GM12878 (cell line): ENCODE data around the gene TCAF1. TPM values are rescaled to one million over a fixed set of nuclear protein-coding genes. Genes with fewer than 3 reads are reported as not detected.

Experiments
- ATAC-seq: fragments of 200-7000 bp; cut with Tn5 transposase; 3 replicates; pipeline ENCODE4 v1.9.1; 2020; ENCODE audit warnings: mild to moderate bottlenecking, moderate library complexity
- BruUV-seq: library from RNA; stranded (reverse); fragments of 400-500 nt; replicated peaks from 2 replicates; lab custom pipeline; 2021; lab: Mats Ljungman, UMichigan
- CTCF ChIA-PET: fragments of 300-600 bp; sonication (Branson Sonifier 250); formaldehyde crosslinking; extraction: SDS; loops from one replicate; lab custom pipeline; 2021; ENCODE audit warnings: inconsistent platforms; lab: Yijun Ruan, JAX
- POLR2A ChIA-PET: fragments of 350-600 bp; formaldehyde crosslinking; extraction: SDS; loops from one replicate; lab custom pipeline; 2021; ENCODE audit warnings: inconsistent platforms; lab: Charles Lee
- RAD21 ChIA-PET: fragments of 300-600 bp; sonication (Branson Sonifier 250); formaldehyde crosslinking; loops from one replicate; lab custom pipeline; 2023; ENCODE audit warnings: antibody characterized with exemption; ENCODE audit not compliant: unreplicated experiment; lab: Charles Lee
- SMC1A ChIA-PET: fragments of 300-600 bp; sonication (Branson Sonifier 250); formaldehyde crosslinking; loops from one replicate; lab custom pipeline; 2023; ENCODE audit not compliant: unreplicated experiment, uncharacterized antibody; lab: Charles Lee
- DNase-seq: peaks from one replicate; pipeline ENCODE4 v3.0.0-alpha.2; 2011; ENCODE audit warnings: low read depth, low spot score
- FAIRE-seq: peaks from 3 replicates; lab custom pipeline; 2011; peaks lifted over from hg19 to GRCh38; lab: Jason Lieb, UNC
- H2AFZ ChIP-seq: 2 replicates; pipeline ENCODE4 v1.6.0; 2011; ENCODE audit warnings: low read depth, low read length, control low read depth; ENCODE audit not compliant: control insufficient read depth
- H3K27ac ChIP-seq: 2 replicates; pipeline ENCODE4 v1.5.1; 2011; ENCODE audit warnings: control low read depth; ENCODE audit not compliant: control insufficient read depth, insufficient read depth
- H3K27me3 ChIP-seq, 2 experiments: replicated peaks in 1 of 2; 2 replicates each; pipeline versions ENCODE4 v1.6.0 to v1.6.1; 2011; ENCODE audit warnings: low read length in 1 of 2; ENCODE audit not compliant: control insufficient read depth in 2 of 2, insufficient read depth in 2 of 2
- H3K36me3 ChIP-seq, 2 experiments: 2 replicates each; pipeline ENCODE4 v1.5.1; 2011; ENCODE audit warnings: low read length in 1 of 2; ENCODE audit not compliant: control insufficient read depth in 2 of 2, insufficient read depth in 2 of 2
- H3K4me1 ChIP-seq: 2 replicates; pipeline ENCODE4 v1.6.1; 2011; ENCODE audit warnings: mild to moderate bottlenecking, low read length, moderate library complexity, mixed read lengths; ENCODE audit not compliant: control insufficient read depth, insufficient read depth
- H3K4me2 ChIP-seq: 2 replicates; pipeline ENCODE4 v1.6.0; 2011; ENCODE audit warnings: control low read depth; ENCODE audit not compliant: control insufficient read depth, insufficient read depth
- H3K4me3 ChIP-seq: fragments of 200-600 bp; sonication (generic); 2 replicates; pipeline ENCODE4 v1.5.1; 2016
- H3K79me2 ChIP-seq: 2 replicates; pipeline ENCODE4 v1.6.0; 2011; ENCODE audit warnings: low read length; ENCODE audit not compliant: control insufficient read depth, insufficient read depth
- H3K9ac ChIP-seq: 2 replicates; pipeline ENCODE4 v1.8.0; 2011; ENCODE audit warnings: low read length, control low read depth, mixed read lengths; ENCODE audit not compliant: control insufficient read depth, insufficient read depth
- H3K9me3 ChIP-seq: replicated peaks from 3 replicates; pipeline ENCODE4 v1.5.1; 2011; ENCODE audit warnings: mild to moderate bottlenecking, low read length; ENCODE audit not compliant: control insufficient read depth, insufficient read depth
- H4K20me1 ChIP-seq: 2 replicates; pipeline ENCODE4 v1.6.0; 2011; ENCODE audit not compliant: control insufficient read depth, insufficient read depth
- ASH2L ChIP-seq: fragments of 300-600, 200-600 bp; sonication (generic); IDR thresholded peaks from 2 replicates; pipeline ENCODE4 v1.6.1; 2017; ENCODE audit warnings: low read depth, mild to moderate bottlenecking, borderline replicate concordance
- CBFB ChIP-seq: IDR thresholded peaks from 2 replicates; pipeline ENCODE4 v1.6.1; 2016; ENCODE audit warnings: antibody characterized with exemption, low read depth
- JUNB ChIP-seq: IDR thresholded peaks from 2 replicates; pipeline ENCODE4 v1.6.1; 2016; ENCODE audit warnings: antibody characterized with exemption, mild to moderate bottlenecking
- SMARCA5 ChIP-seq: fragments of 450-650 bp; IDR thresholded peaks from 2 replicates; pipeline ENCODE4 v1.6.1; 2017; ENCODE audit warnings: mild to moderate bottlenecking
- WGBS: methylation state at CpG from one replicate; pipeline ENCODE4 v1.1.6; 2016; ENCODE audit warnings: low lambda C conversion rate; ENCODE audit not compliant: insufficient replicate concordance, insufficient coverage; ENCODE audit errors: missing lambda C conversion rate; 5-methylcytosine and 5-hydroxymethylcytosine counted together
- in situ Hi-C: fragments of 300-500 bp; cut with MboI; formaldehyde crosslinking; loops from 9 replicates; pipeline ENCODE4 v1.14.3; 2018; ENCODE audit warnings: mixed read lengths
- intact Hi-C: fragments of 100-400 bp; cut with micrococcal nuclease; formaldehyde crosslinking; loops from one replicate; pipeline ENCODE4 v1.14.2; 2022; ENCODE audit not compliant: unreplicated experiment
- polyA plus RNA-seq, 11 experiments: library from polyadenylated mRNA; depleted of rRNA in 4 of 11; unstranded in 6 of 11; stranded (reverse) in 5 of 11; fragments of >200 nt; fragmentation: Nextera tagmentation in 4 of 11; fragmentation: Illumina TruSeq in 1 of 11; extraction: Ambion mirVana in 4 of 11; extraction: Trizol in 1 of 11; gene quantifications; 1 replicate in 1 of 11; 2 replicates in 10 of 11; pipeline versions ENCODE4 v1.2.1 to v1.2.3, GENCODE V29; 2011 to 2016; ENCODE audit warnings: inconsistent platforms in 2 of 11, missing spikeins in 2 of 11, low read depth in 1 of 11
- total RNA-seq, 4 experiments: library from RNA; depleted of rRNA in 3 of 4; stranded (reverse); fragments of >200 nt in 3 of 4; fragmentation: Illumina TruSeq in 1 of 4; extraction: Trizol in 1 of 4; gene quantifications; 2 replicates each; pipeline versions ENCODE4 v1.2.1 to v1.2.3, GENCODE V29; 2013 to 2021
- TF ChIP-seq, protein P1 (sequence below): fragments of 450-650 bp; IDR thresholded peaks from 2 replicates; pipeline ENCODE4 v1.6.1; 2018; ENCODE audit warnings: mild to moderate bottlenecking, low read depth, moderate library complexity; ENCODE audit not compliant: partially characterized antibody

TCAF1 gene
- total and polyA plus RNA-seq, 10 of the 15 experiments (the other 5 are each of a cell fraction or from before 2014, with no cell fraction given) = 2.2 to 16.3 (median 8.0) TPM

DNA sequence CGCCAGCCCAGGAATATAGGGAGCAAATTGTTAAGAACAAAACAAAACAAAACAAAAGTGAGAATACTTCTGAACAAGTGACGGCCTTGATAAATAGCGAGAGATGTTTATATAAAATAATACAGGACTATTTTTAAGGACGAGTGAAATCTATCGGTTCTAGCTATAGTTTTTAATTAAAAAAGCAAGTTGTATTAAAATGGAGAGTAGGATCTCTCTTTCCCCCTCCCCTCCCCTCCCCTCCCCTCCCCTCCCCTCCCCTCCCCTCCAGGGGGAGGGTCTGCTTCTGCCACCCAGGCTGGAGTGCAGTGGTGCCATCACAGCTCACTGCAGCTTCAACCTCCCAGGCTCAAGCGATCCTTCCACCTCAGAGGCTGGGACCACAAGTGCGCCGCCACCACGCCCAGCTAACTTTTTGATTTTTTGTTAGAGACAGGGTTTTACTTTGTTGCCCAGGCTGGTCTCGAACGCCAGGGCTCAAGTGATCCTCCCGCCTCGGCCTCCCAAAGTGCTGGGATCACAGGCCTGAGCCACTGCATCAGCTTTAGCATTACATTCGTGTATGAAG, 440 bp upstream of the TCAF1 start:
- H3K4me3 ChIP-seq = 0 out of 2 replicates have a peak overlapping the region, but pooled peaks have one; percentile 87
- intact Hi-C loops = loop anchor here (5.0 kb wide), 1 partner anchor 225 kb away; no protein-coding TSS in a partner anchor
- no peak for DNase-seq
- no TSS peak for BruUV-seq
- no peak for ATAC-seq
- no peaks in the 10 kb centered on the region; the same call in 2 of the 3 replicates for H3K9me3 ChIP-seq
- peak overlapping the region; percentile 99 for H2AFZ ChIP-seq
- peak overlapping the region; percentile 86 for H3K27ac ChIP-seq
- POLR2A ChIA-PET = interaction anchor here (0.7 to 2.4 kb wide), 3 partner anchors 11 to 572 kb away, joined by 4 to 14 read pairs (median 5); no protein-coding TSS in a partner anchor
- peak overlapping the region; percentile 92; the same call in 1 of the 2 replicates for H3K4me2 ChIP-seq
- 58% methylated on average over 14 of the region's 14 CpGs for WGBS
- FAIRE-seq = no peak
- RAD21 ChIA-PET = interaction anchor here (0.6 to 2.5 kb wide), 4 partner anchors 10 to 540 kb away, joined by 3 to 17 read pairs (median 8); no protein-coding TSS in a partner anchor
- H3K4me1 ChIP-seq = no peaks in the 10 kb centered on the region
- no peaks in the 10 kb centered on the region for H3K27me3 ChIP-seq
- peak overlapping the region; percentile 88; the same call in 1 of the 2 replicates for H3K9ac ChIP-seq
- SMC1A ChIA-PET = interaction anchor here (0.9 to 3.0 kb wide), 5 partner anchors 10 to 122 kb away, joined by 3 to 13 read pairs (median 8); no protein-coding TSS in a partner anchor
- H4K20me1 ChIP-seq = no peaks in the 10 kb centered on the region
- in situ Hi-C loops = loop anchor here (25.0 kb wide), 1 partner anchor 485 kb away; no protein-coding TSS in a partner anchor
- TF ChIP-seq CBFB (peak; percentile 15; the same call in 1 of the 2 replicates), SMARCA5 (no peak)
- H3K79me2 ChIP-seq = peaks cover 10% of the 10 kb centered on the region
- CTCF ChIA-PET = interaction anchor here (1.5 to 7.9 kb wide), 6 partner anchors 13 to 225 kb away, joined by 3 to 65 read pairs (median 7); no protein-coding TSS in a partner anchor
- no peaks in the 10 kb centered on the region for H3K36me3 ChIP-seq

DNA sequence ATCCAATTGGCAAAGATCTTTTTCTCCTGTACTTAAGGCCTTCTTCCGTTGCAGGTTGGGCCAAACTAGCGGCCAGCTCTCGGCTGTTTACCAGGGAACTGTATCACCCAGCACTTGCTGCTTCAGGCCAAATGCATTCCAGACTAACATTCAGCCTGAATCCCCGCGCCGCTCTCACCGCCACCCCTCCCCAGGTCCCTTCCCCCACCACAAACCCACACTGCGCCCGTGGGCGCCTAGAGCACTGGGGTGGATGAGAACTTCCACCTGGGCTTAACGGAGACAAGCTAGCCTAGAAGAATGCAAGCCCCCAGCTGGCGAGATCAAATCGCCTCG, 676 bp downstream of the TCAF1 start:
- H2AFZ ChIP-seq = peak overlapping the region; percentile 99
- ATAC-seq = no peak
- 3% methylated on average over 14 of the region's 14 CpGs for WGBS
- SMC1A ChIA-PET = interaction anchor here (0.9 to 3.0 kb wide), 9 partner anchors 9 to 226 kb away, joined by 3 to 13 read pairs (median 4); no protein-coding TSS in a partner anchor
- intact Hi-C loops = loop anchor here (5.0 kb wide), 1 partner anchor 226 kb away; no protein-coding TSS in a partner anchor
- peak overlapping the region; percentile 87 for H3K4me3 ChIP-seq
- POLR2A ChIA-PET = interaction anchor here (0.9 to 2.4 kb wide), 3 partner anchors 10 to 14 kb away, joined by 4 to 14 read pairs (median 4); no protein-coding TSS in a partner anchor
- peaks cover 10% of the 10 kb centered on the region for H3K79me2 ChIP-seq
- no TSS peak for BruUV-seq
- peak overlapping the region; percentile 86 for H3K27ac ChIP-seq
- TF ChIP-seq ASH2L (0 out of 2 replicates have a peak, but pooled peaks have one; percentile 29), JUNB (no peak)
- TF ChIP-seq, protein P1, sequence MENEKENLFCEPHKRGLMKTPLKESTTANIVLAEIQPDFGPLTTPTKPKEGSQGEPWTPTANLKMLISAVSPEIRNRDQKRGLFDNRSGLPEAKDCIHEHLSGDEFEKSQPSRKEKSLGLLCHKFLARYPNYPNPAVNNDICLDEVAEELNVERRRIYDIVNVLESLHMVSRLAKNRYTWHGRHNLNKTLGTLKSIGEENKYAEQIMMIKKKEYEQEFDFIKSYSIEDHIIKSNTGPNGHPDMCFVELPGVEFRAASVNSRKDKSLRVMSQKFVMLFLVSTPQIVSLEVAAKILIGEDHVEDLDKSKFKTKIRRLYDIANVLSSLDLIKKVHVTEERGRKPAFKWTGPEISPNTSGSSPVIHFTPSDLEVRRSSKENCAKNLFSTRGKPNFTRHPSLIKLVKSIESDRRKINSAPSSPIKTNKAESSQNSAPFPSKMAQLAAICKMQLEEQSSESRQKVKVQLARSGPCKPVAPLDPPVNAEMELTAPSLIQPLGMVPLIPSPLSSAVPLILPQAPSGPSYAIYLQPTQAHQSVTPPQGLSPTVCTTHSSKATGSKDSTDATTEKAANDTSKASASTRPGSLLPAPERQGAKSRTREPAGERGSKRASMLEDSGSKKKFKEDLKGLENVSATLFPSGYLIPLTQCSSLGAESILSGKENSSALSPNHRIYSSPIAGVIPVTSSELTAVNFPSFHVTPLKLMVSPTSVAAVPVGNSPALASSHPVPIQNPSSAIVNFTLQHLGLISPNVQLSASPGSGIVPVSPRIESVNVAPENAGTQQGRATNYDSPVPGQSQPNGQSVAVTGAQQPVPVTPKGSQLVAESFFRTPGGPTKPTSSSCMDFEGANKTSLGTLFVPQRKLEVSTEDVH = no peak
- CTCF ChIA-PET = interaction anchor here (1.5 to 7.9 kb wide), 7 partner anchors 11 to 226 kb away, joined by 3 to 65 read pairs (median 4); no protein-coding TSS in a partner anchor
- no peaks in the 10 kb centered on the region for H3K4me1 ChIP-seq
- H3K4me2 ChIP-seq = peak overlapping the region; percentile 92
- RAD21 ChIA-PET = interaction anchor here (1.0 to 2.5 kb wide), 5 partner anchors 9 to 227 kb away, joined by 3 to 17 read pairs (median 4); no protein-coding TSS in a partner anchor
- in situ Hi-C loops = loop anchor here (25.0 kb wide), 1 partner anchor 486 kb away; no protein-coding TSS in a partner anchor
- H3K9me3 ChIP-seq = no peaks in the 10 kb centered on the region; the same call in 2 of the 3 replicates
- H3K27me3 ChIP-seq = no peaks in the 10 kb centered on the region
- H3K9ac ChIP-seq = peak overlapping the region; percentile 88
- no peaks in the 10 kb centered on the region for H3K36me3 ChIP-seq
- no peaks in the 10 kb centered on the region for H4K20me1 ChIP-seq
- DNase-seq = no peak
- FAIRE-seq = no peak
